Panc1 (cell line): ENCODE results near the gene XRCC6. TPM values are rescaled to one million over a fixed set of nuclear protein-coding genes. Genes with fewer than 3 reads are reported as not detected.
"Not testable (repeated sequence)": the region's sequence is repeated elsewhere in the genome, so short reads cannot be mapped to it uniquely, and the experiment has no call there.

ENCODE experiments used
- ATAC-seq: fragments of 200-7000 bp; cut with Tn5 transposase; 2 replicates; pipeline ENCODE4 v1.9.1; 2020; ENCODE audit warnings: mild to moderate bottlenecking, moderate library complexity
- BruUV-seq: library from RNA; stranded (reverse); fragments of 400-500 nt; replicated peaks from 2 replicates; lab custom pipeline; 2021; lab: Mats Ljungman, UMichigan
- CTCF ChIA-PET: fragments of 300-600 bp; sonication (Branson Sonifier 250); formaldehyde crosslinking; loops from one replicate; lab custom pipeline; 2022; ENCODE audit warnings: antibody characterized with exemption; lab: Charles Lee
- POLR2A ChIA-PET: fragments of 300-600 bp; sonication (Branson Sonifier 250); formaldehyde crosslinking; loops from one replicate; lab custom pipeline; 2022; ENCODE audit warnings: antibody characterized with exemption; lab: Charles Lee
- DNase-seq: peaks from one replicate; pipeline ENCODE4 v3.0.0-alpha.2; 2010; ENCODE audit warnings: low read depth, low spot score
- H3K27ac ChIP-seq: 2 replicates; pipeline ENCODE4 v1.5.1; 2011; ENCODE audit warnings: mild to moderate bottlenecking, low read length, inconsistent platforms
- H3K27me3 ChIP-seq: fragments of 200-500 bp; sonication (Bioruptor generic); 2 replicates; pipeline ENCODE4 v1.6.0; 2014; ENCODE audit warnings: low read length, inconsistent platforms; ENCODE audit not compliant: control insufficient read depth, insufficient read depth
- H3K36me3 ChIP-seq: fragments of 200-500 bp; sonication (Bioruptor generic); 2 replicates; pipeline ENCODE4 v1.5.1; 2014; ENCODE audit warnings: inconsistent platforms, mild to moderate bottlenecking, low read length, moderate library complexity; ENCODE audit not compliant: control insufficient read depth, insufficient read depth
- H3K4me1 ChIP-seq: 2 replicates; pipeline ENCODE4 v1.5.1; 2011; ENCODE audit warnings: inconsistent platforms, mild to moderate bottlenecking, low read length, moderate library complexity; ENCODE audit not compliant: control insufficient read depth, insufficient read depth
- H3K4me3 ChIP-seq, 2 experiments: 2 replicates each; pipeline ENCODE4 v1.5.1; 2011 to 2012; ENCODE audit warnings: low read depth in 2 of 2, low read length in 2 of 2, mild to moderate bottlenecking in 2 of 2, inconsistent platforms in 1 of 2, moderate library complexity in 1 of 2
- H3K9me3 ChIP-seq: fragments of 200-500 bp; sonication (Bioruptor generic); 2 replicates; pipeline ENCODE4 v1.5.1; 2014; ENCODE audit warnings: low read depth, mild to moderate bottlenecking, inconsistent platforms, low read length, moderate library complexity; ENCODE audit not compliant: control insufficient read depth, insufficient read depth
- POLR2AphosphoS5 ChIP-seq: IDR thresholded peaks from 2 replicates; pipeline ENCODE4 v1.6.1; 2012; ENCODE audit warnings: mild to moderate bottlenecking, low read depth, low read length, moderate library complexity
- SIN3A ChIP-seq: IDR thresholded peaks from 2 replicates; pipeline ENCODE4 v1.6.1; 2012; ENCODE audit warnings: low read depth, mild to moderate bottlenecking, low read length, moderate library complexity, borderline replicate concordance; ENCODE audit not compliant: insufficient read depth
- TCF7L2 ChIP-seq: IDR thresholded peaks from 2 replicates; pipeline ENCODE4 v1.6.1; 2011; ENCODE audit warnings: mild to moderate bottlenecking, low read depth, low read length, inconsistent platforms
- in situ Hi-C: cut with HindIII; loops from 2 replicates; pipeline ENCODE4 v1.10.0; 2016; ENCODE audit warnings: low sequenced_read_pairs, low pct_unique_long_range_greater_than_20kb
- intact Hi-C: fragments of 100-400 bp; cut with micrococcal nuclease; formaldehyde crosslinking; loops from one replicate; pipeline ENCODE4 v1.10.0; 2022; ENCODE audit not compliant: unreplicated experiment
- total RNA-seq: library from RNA; stranded (reverse); gene quantifications from one replicate; pipeline ENCODE4 v1.2.1, GENCODE V29; 2021; ENCODE audit not compliant: unreplicated experiment
- TF ChIP-seq, protein P1 (sequence below), 2 experiments: IDR thresholded peaks; 2 replicates each; pipeline ENCODE4 v1.6.1; 2011 to 2012; ENCODE audit warnings: low read depth in 2 of 2, control low read depth in 1 of 2, low read length in 1 of 2, mild to moderate bottlenecking in 1 of 2, moderate library complexity in 1 of 2; ENCODE audit not compliant: insufficient read depth in 1 of 2
- TF ChIP-seq, protein P2 (sequence below): fragments of 450-650 bp; IDR thresholded peaks from 2 replicates; pipeline ENCODE4 v1.5.1; 2017; ENCODE audit warnings: mild to moderate bottlenecking

XRCC6 gene
- total RNA-seq, 1 experiment from 2014 or later = 287 TPM

DNA sequence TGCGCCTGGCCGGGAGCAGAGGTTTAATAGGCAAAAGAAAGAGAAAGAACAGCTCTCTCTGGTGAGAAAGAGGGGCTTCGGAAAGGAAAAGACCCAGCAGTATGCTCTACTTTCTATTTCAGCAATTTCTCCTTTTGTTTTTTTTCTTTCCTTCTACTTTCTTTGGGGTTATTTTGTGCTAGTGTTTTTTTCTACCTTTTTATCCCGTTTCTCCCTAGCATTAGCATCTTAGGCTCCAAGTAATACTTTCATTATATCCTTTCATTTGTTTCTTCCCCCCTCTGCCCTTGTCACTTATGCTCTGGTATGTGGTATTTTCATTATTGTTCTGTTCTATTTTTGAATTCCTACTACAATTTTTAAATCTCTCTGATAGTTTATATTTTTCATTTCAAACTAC lies 63.1 kb downstream of the XRCC6 start:
- intact Hi-C loops = no loop called here
- no peak overlapping the region for H3K4me3 ChIP-seq
- H3K36me3 ChIP-seq = peaks cover 13% of the 10 kb centered on the region
- no peaks in the 10 kb centered on the region for H3K27me3 ChIP-seq
- no peaks in the 10 kb centered on the region for H3K9me3 ChIP-seq
- no peak overlapping the region for H3K27ac ChIP-seq
- no peak for TF ChIP-seq SIN3A
- no peak for TF ChIP-seq POLR2AphosphoS5
- no peak for TF ChIP-seq TCF7L2
- TF ChIP-seq, protein P1, sequence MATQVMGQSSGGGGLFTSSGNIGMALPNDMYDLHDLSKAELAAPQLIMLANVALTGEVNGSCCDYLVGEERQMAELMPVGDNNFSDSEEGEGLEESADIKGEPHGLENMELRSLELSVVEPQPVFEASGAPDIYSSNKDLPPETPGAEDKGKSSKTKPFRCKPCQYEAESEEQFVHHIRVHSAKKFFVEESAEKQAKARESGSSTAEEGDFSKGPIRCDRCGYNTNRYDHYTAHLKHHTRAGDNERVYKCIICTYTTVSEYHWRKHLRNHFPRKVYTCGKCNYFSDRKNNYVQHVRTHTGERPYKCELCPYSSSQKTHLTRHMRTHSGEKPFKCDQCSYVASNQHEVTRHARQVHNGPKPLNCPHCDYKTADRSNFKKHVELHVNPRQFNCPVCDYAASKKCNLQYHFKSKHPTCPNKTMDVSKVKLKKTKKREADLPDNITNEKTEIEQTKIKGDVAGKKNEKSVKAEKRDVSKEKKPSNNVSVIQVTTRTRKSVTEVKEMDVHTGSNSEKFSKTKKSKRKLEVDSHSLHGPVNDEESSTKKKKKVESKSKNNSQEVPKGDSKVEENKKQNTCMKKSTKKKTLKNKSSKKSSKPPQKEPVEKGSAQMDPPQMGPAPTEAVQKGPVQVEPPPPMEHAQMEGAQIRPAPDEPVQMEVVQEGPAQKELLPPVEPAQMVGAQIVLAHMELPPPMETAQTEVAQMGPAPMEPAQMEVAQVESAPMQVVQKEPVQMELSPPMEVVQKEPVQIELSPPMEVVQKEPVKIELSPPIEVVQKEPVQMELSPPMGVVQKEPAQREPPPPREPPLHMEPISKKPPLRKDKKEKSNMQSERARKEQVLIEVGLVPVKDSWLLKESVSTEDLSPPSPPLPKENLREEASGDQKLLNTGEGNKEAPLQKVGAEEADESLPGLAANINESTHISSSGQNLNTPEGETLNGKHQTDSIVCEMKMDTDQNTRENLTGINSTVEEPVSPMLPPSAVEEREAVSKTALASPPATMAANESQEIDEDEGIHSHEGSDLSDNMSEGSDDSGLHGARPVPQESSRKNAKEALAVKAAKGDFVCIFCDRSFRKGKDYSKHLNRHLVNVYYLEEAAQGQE (IDR thresholded peaks at IDR 0.05; ENCODE audit: insufficient read depth in 1 of 2, low read depth in 2 of 2, low read length in 1 of 2) = no peak
- TF ChIP-seq, protein P2, sequence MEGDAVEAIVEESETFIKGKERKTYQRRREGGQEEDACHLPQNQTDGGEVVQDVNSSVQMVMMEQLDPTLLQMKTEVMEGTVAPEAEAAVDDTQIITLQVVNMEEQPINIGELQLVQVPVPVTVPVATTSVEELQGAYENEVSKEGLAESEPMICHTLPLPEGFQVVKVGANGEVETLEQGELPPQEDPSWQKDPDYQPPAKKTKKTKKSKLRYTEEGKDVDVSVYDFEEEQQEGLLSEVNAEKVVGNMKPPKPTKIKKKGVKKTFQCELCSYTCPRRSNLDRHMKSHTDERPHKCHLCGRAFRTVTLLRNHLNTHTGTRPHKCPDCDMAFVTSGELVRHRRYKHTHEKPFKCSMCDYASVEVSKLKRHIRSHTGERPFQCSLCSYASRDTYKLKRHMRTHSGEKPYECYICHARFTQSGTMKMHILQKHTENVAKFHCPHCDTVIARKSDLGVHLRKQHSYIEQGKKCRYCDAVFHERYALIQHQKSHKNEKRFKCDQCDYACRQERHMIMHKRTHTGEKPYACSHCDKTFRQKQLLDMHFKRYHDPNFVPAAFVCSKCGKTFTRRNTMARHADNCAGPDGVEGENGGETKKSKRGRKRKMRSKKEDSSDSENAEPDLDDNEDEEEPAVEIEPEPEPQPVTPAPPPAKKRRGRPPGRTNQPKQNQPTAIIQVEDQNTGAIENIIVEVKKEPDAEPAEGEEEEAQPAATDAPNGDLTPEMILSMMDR = no peak
- POLR2A ChIA-PET = no interaction called here
- in situ Hi-C loops = no loop called here
- BruUV-seq = no TSS peak
- CTCF ChIA-PET = no interaction called here
- ATAC-seq = no peak
- no peaks in the 10 kb centered on the region; the same call in 1 of the 2 replicates for H3K4me1 ChIP-seq
- no peak for DNase-seq

DNA sequence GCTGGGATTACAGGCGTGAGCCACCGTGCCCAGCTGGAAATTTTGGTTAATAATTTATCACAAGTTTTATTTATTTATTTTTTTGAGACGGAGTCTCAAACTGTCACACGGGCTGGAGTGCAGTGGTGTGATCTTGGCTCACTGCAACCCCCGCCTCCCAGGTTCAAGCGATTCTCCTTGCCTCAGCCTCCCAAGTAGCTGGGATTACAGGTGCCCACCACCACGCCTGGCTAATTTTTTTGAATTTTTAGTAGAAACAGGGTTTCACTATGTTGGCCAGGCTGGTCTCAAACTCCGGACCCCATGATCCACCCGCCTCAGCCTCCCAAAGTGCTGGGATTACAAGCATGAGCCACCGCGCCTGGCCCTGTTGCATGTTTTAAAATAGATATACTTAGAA lies 65.8 kb downstream of the XRCC6 start:
- POLR2A ChIA-PET = not testable (repeated sequence)

DNA sequence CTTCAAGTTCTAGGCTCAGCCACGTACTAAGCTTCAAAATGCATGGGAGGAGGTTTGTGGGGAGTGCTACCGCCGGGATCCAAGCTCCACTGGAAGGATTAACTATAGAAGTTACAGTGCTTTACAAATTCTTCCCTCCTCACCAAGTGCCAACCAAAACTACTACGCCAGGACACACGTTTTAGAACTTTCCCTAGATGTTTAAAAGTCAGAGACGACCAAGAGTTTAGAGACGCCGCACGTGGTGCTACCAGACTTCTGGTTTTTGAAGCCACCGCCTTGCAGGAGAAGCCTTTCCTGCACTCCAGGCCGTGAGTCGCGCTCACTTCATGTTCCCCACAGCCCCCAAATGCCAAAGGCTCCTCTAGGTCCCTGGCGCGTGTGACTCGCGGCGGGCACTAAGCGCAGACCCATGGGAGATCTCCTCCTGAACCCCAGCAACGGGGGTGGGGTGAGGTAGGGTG lies 66.8 kb downstream of the XRCC6 start:
- no peaks in the 10 kb centered on the region for H3K9me3 ChIP-seq
- in situ Hi-C loops (no loop called here), intact Hi-C loops (no loop called here)
- TSS peak; percentile 82 for BruUV-seq
- DNase-seq = no peak
- ChIA-PET CTCF (interaction anchor here (0.5 to 0.7 kb wide), 2 partner anchors 55 to 59 kb away, joined by 3 to 4 read pairs; no protein-coding TSS in a partner anchor), POLR2A (interaction anchor here (0.5 to 0.7 kb wide), 3 partner anchors 65 to 174 kb away, joined by 3 to 6 read pairs (median 3); no protein-coding TSS in a partner anchor)
- peak; percentile 44 for ATAC-seq
- no peak for TF ChIP-seq POLR2AphosphoS5
- no peak for TF ChIP-seq TCF7L2
- TF ChIP-seq, protein P2 = no peak
- no peak for TF ChIP-seq SIN3A
- TF ChIP-seq, protein P1 (IDR thresholded peaks at IDR 0.05; ENCODE audit: insufficient read depth in 1 of 2, low read depth in 2 of 2, low read length in 1 of 2) = no peak
- peaks cover 8% of the 10 kb centered on the region; the same call in 1 of the 2 replicates for H3K36me3 ChIP-seq
- H3K4me1 ChIP-seq = no peaks in the 10 kb centered on the region; the same call in 1 of the 2 replicates
- peak overlapping the region; percentile 88 to 89 for H3K4me3 ChIP-seq
- peak overlapping the region; percentile 90 for H3K27ac ChIP-seq
- H3K27me3 ChIP-seq = no peaks in the 10 kb centered on the region

More for the DNA sequence above, 65.8 kb downstream of the XRCC6 start:
- DNase-seq, H3K9me3 ChIP-seq, ATAC-seq, H3K4me1 ChIP-seq, H3K27me3 ChIP-seq, in situ Hi-C loops, intact Hi-C loops, CTCF ChIA-PET, BruUV-seq: not testable (repeated sequence)
- Histone ChIP-seq H3K36me3 (peaks cover 11% of the 10 kb centered on the region), H3K4me3 (peak overlapping the region in 1 of 2 experiments; percentile 88; a peak in 3 of 4 replicates), H3K27ac (peak overlapping the region; percentile 90; the same call in 1 of the 2 replicates)
